Ovary (tissue), 3 donors: ENCODE measurements around the gene LRRC32.

ENCODE experiments used
- CTCF ChIP-seq, 3 donors: fragments of 450-650 bp in 2 of 3; fragments of 200-600 bp in 1 of 3; IDR thresholded peaks; one replicate each; pipeline versions ENCODE4 v1.5.1 to v1.8.0; 2016 to 2022; ENCODE audit warnings: antibody characterized with exemption in 3 of 3, mild to moderate bottlenecking in 1 of 3
- EP300 ChIP-seq: sonication (generic); formaldehyde crosslinking; IDR thresholded peaks from one replicate; pipeline ENCODE4 v1.6.1; 2017; ENCODE audit warnings: antibody characterized with exemption
- POLR2A ChIP-seq: fragments of 450-650 bp; IDR thresholded peaks from one replicate; pipeline ENCODE4 v1.6.1; 2017; ENCODE audit warnings: antibody characterized with exemption, mild to moderate bottlenecking, moderate library complexity
- donor health status: DM: no; HTN: no; CAD: no.

GRCh38 chr11:76674517-76675400 lies 4.2 kb upstream of the LRRC32 start:
- TF ChIP-seq CTCF (IDR thresholded peaks at IDR 0.05) (no peak), EP300 (no peak), POLR2A (no peak)
